ENCODE data around the gene LPP. TPM values are rescaled to one million over a fixed set of nuclear protein-coding genes. Genes with fewer than 3 reads are reported as not detected.
A peak's percentile ranks its signal among the peaks of the same experiment; 100 is the strongest.

The LPP gene
- total RNA-seq, 4 donors from 2014 or later = 45.9 to 81.1 (median 63.0) TPM

DNA sequence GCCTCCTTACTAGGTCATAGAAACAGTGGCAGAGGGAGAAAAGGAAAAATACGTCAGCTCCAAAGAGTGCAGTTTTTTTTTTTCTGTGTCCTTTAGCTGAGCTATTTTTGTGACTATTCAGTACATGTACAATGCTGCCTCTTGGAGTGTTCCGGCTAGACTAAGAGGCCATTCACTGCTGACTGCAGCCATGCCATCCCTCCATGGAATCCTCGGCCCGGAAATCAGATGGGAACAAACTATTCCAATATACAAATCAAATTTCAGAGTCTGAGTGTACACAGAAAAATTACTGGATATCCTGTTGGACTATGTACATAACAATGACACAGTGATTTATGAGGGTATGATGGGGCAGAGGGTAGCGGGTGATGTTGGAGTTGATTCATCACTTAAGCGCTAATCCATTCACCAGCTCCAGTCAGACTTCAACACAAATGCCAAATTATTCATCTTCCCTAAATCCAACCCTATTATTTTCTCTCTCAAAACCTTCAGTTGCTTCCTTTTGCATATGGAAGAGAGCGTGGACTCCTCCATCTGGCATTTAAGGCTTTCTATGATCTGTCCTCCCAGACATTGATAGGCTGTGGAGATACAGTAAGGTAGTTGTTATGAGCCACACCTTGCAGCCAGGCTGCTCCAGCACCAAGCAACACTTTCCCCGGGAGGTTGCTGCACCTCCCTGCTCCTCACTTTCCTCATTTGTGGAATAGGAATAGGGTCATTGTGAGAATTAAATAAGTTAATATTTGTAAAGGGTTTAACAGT, 109.1 kb downstream of the LPP start:
- TF ChIP-seq CTCF (IDR thresholded peaks at IDR 0.05) (no peak), POLR2A (IDR thresholded peaks at IDR 0.05) (no peak)
- DNase-seq (ENCODE audit: low spot score in 2 of 2) = no peak
- intact Hi-C loops (cut with DNase I; ENCODE audit: low total_unique reads) = no loop called here
- 84 to 85% methylated on average over 8 of the region's 8 CpGs for WGBS, 2 donors
- H3K4me3 ChIP-seq (ENCODE audit: low read depth, poor library complexity, severe bottlenecking) = no peak overlapping the region

- intact Hi-C loops (cut with DNase I; ENCODE audit: low total_unique reads) = no loop called here
- no peak for TF ChIP-seq CTCF (IDR thresholded peaks at IDR 0.05)
- DNase-seq (ENCODE audit: low spot score in 2 of 2) = no peak
- H3K4me3 ChIP-seq (ENCODE audit: low read depth, poor library complexity, severe bottlenecking) = no peak overlapping the region
- 59 to 60% methylated on average over 7 of the region's 7 CpGs for WGBS, 2 donors
These were observed 110.6 kb downstream of the LPP start for GRCh38 chr3:188264226-188265207.

- WGBS, 2 donors = 67 to 78% methylated on average over 10 of the region's 10 CpGs
- intact Hi-C loops (cut with DNase I; ENCODE audit: low total_unique reads) = no loop called here
These were observed 112.8 kb downstream of the LPP start for GRCh38 chr3:188266562-188267274.

GRCh38 chr3:188267790-188268335, 113.9 kb downstream of the LPP start:
- intact Hi-C loops (cut with DNase I; ENCODE audit: low total_unique reads) = no loop called here

More at GRCh38 chr3:188266562-188267274, 112.8 kb downstream of the LPP start:
- TF ChIP-seq POLR2A (IDR thresholded peaks at IDR 0.05) (no peak), CTCF (IDR thresholded peaks at IDR 0.05) (no peak)
- no peak overlapping the region for H3K4me3 ChIP-seq (ENCODE audit: low read depth, poor library complexity, severe bottlenecking)
- DNase-seq (ENCODE audit: low spot score in 2 of 2) = peak in 1 of 2 donors; percentile 48

More at GRCh38 chr3:188267790-188268335, 113.9 kb downstream of the LPP start:
- no peak overlapping the region for H3K4me3 ChIP-seq (ENCODE audit: low read depth, poor library complexity, severe bottlenecking)
- TF ChIP-seq POLR2A (IDR thresholded peaks at IDR 0.05) (no peak), CTCF (IDR thresholded peaks at IDR 0.05) (no peak)
- WGBS, 2 donors = 94 to 99% methylated on average over 7 of the region's 7 CpGs
- DNase-seq (ENCODE audit: low spot score in 2 of 2) = no peak
